RWPE1 (cell line): ENCODE results near the gene SAPCD2.
A peak's percentile ranks its signal among the peaks of the same experiment; 100 is the strongest.

ENCODE experiments used
- CTCF ChIA-PET: fragments of 350-600 bp; sonication (Branson Sonifier 250); formaldehyde crosslinking; extraction: SDS; loops from one replicate; lab custom pipeline; 2021; lab: Yijun Ruan, JAX
- POLR2A ChIA-PET: fragments of 400-600 bp; formaldehyde crosslinking; extraction: SDS; loops from one replicate; lab custom pipeline; 2020; ENCODE audit warnings: antibody characterized with exemption; ENCODE audit not compliant: low non-redundant PET; lab: Yijun Ruan, JAX
- DNase-seq: peaks from one replicate; pipeline ENCODE4 v3.0.0; 2012; ENCODE audit warnings: low spot score
- H3K27ac ChIP-seq: fragments of 450-650 bp; 2 replicates; pipeline ENCODE4 v1.5.1; 2017
- TF ChIP-seq, protein P1 (sequence below): fragments of 450-650 bp; conservative IDR thresholded peaks from 2 replicates; pipeline ENCODE4 v1.5.1; 2017; ENCODE audit warnings: low read depth, mild to moderate bottlenecking

The SAPCD2 gene

DNA sequence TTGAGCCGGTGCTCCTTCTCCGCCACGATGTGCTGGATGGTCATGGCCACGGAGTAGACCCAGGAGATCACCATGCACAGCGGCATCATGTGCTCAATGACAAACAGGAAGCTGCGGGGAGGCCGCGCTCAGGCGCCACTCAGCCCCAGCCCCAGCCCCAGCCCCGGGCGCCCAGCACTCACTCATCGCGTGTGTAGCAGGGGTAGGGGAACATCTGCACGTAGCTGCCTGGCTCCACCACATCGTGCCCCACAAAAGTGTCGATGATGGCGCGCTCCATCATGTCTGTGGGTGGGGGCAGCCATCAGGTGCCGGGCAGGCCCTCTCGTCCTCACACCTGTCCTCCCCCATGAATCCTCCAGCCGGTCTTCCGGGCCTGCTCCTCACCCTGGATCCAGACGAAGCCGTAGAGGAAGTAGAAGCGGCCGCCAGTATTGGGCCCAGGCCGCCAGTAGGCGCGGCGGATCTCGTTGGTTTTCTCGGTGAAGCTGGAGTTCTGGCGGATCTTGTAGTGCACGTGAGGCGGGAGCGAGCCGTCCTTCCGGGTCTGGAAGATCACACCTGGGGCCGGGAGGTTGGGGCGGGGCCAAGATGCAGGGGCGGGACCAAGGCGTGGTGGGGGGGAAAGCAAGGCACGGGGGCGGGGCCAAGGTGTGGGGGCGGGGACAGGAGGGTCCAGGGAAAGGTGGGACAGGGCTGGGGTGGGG lies 52.4 kb downstream of the SAPCD2 start:
- TF ChIP-seq, protein P1, sequence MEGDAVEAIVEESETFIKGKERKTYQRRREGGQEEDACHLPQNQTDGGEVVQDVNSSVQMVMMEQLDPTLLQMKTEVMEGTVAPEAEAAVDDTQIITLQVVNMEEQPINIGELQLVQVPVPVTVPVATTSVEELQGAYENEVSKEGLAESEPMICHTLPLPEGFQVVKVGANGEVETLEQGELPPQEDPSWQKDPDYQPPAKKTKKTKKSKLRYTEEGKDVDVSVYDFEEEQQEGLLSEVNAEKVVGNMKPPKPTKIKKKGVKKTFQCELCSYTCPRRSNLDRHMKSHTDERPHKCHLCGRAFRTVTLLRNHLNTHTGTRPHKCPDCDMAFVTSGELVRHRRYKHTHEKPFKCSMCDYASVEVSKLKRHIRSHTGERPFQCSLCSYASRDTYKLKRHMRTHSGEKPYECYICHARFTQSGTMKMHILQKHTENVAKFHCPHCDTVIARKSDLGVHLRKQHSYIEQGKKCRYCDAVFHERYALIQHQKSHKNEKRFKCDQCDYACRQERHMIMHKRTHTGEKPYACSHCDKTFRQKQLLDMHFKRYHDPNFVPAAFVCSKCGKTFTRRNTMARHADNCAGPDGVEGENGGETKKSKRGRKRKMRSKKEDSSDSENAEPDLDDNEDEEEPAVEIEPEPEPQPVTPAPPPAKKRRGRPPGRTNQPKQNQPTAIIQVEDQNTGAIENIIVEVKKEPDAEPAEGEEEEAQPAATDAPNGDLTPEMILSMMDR = no peak
- DNase-seq = no peak
- POLR2A ChIA-PET = no interaction called here
- no peak overlapping the region for H3K27ac ChIP-seq
- CTCF ChIA-PET = interaction anchor here (0.6 to 2.3 kb wide), 5 partner anchors 11 to 78 kb away, joined by 3 to 12 read pairs (median 4); partner anchors contain the start of gene ABCA2

DNA sequence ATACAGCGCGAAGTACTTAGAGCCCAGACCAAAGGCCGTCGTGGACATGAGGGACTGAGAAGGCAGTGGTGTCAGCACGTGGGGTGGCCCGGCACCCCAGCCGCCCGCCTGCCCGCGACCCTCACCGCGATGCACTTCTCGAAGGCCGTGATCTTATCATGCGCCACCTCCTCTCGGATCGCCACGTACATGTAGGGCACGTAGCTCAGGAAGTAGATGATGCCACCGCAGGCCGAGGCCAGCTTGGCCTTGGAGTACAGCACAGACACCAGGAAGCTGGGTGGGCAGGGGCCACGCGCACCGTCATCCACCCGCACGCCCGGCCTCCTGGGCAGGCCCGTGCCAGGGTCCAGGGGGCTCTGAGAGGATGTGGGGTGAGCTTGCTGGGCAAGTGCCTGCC lies 53.3 kb downstream of the SAPCD2 start:
- ChIA-PET POLR2A (no interaction called here), CTCF (interaction anchor here (0.6 to 3.4 kb wide), 3 partner anchors 12 to 22 kb away, joined by 3 to 22 read pairs (median 4); no protein-coding TSS in a partner anchor)
- DNase-seq = no peak
- H3K27ac ChIP-seq = no peak overlapping the region
- TF ChIP-seq, protein P1 = no peak

GRCh38 chr9:137016436-137016835 lies 53.9 kb downstream of the SAPCD2 start:
- TF ChIP-seq, protein P1 = no peak
- no peak for DNase-seq
- peak overlapping the region; percentile 2; the same call in 1 of the 2 replicates for H3K27ac ChIP-seq
- POLR2A ChIA-PET = no interaction called here
- CTCF ChIA-PET = interaction anchor here (0.6 to 3.4 kb wide), 3 partner anchors 13 to 41 kb away, joined by 3 to 22 read pairs (median 3); no protein-coding TSS in a partner anchor

DNA sequence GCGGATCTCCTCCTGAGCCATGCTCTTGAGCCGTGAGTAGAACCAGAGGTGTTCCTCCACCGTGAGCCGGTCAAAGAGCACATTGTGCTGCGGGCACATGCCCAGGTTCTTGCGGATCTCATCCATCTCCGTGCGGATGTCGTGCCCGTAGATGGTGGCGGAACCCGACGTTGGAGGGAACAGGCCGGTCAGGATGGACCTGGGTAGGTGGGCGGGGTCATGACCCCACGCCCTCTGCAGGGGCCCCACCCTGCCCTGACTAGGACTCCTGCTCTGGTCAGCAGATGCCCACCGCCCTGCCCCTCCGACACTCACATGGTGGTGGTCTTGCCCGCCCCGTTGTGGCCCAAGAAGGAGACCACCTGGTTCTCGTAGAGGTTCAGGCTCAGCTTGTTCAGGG lies 54.4 kb downstream of the SAPCD2 start:
- DNase-seq = no peak
- TF ChIP-seq, protein P1 = no peak
- ChIA-PET POLR2A (no interaction called here), CTCF (interaction anchor here (0.6 to 3.4 kb wide), 3 partner anchors 13 to 40 kb away, joined by 3 to 22 read pairs (median 3); no protein-coding TSS in a partner anchor)
- H3K27ac ChIP-seq = no peak overlapping the region

GRCh38 chr9:137015540-137015930 lies 54.8 kb downstream of the SAPCD2 start:
- TF ChIP-seq, protein P1 = no peak
- no peak for DNase-seq
- CTCF ChIA-PET = interaction anchor here (0.6 to 3.4 kb wide), 3 partner anchors 11 to 40 kb away, joined by 3 to 22 read pairs (median 5); no protein-coding TSS in a partner anchor
- H3K27ac ChIP-seq = no peak overlapping the region
- POLR2A ChIA-PET = no interaction called here

DNA sequence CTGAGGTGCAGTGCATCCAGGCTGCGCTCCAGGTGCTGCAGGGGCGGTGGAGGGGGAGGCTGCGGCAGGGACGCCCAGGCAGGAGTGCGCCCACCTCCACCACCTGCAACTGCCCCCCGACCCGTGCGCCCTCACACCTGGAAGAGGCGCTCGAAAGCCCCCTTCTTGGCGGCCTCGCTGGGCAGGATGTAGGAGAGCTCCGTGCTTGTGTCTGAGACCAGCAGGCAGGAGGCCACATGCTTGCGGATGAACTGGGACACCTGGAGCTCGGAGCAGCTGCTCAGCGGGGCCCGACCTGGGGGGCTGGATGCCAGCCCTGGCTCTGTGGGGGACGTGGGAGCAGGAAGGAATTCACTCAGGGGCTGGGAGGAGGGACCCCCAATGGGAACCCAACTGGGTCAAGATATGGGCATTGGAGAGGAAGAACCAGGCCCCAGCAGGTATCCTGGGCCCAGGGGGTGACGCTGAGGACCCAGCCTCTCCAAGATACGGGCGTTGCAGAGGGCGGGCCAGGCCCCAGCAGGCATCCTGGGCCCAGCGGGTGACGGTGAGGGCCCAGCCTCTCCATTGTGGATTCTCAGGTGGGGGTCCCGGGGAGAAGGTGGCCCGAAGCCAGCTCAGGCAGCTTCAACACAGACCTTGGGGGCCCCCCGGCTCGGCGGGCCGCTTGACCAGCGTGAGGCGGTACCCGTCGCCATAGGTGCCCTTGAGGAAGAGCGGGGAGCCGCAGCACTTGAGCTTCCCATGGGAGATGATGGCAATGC lies 55.4 kb downstream of the SAPCD2 start:
- H3K27ac ChIP-seq = no peak overlapping the region
- POLR2A ChIA-PET = no interaction called here
- CTCF ChIA-PET = interaction anchor here (0.5 to 3.4 kb wide), 4 partner anchors 11 to 195 kb away, joined by 5 to 22 read pairs (median 6); no protein-coding TSS in a partner anchor
- DNase-seq = no peak
- TF ChIP-seq, protein P1 = no peak
